HEK293 (cell line): ENCODE measurements around the gene SURF4.

ENCODE experiments used
- CTCF ChIA-PET: fragments of 350-600 bp; formaldehyde crosslinking; extraction: SDS; loops from one replicate; lab custom pipeline; 2021; ENCODE audit warnings: antibody characterized with exemption; lab: Yijun Ruan, JAX
- POLR2A ChIA-PET: fragments of 300-600 bp; formaldehyde crosslinking; extraction: SDS; loops from one replicate; lab custom pipeline; 2020; ENCODE audit warnings: antibody characterized with exemption, inconsistent platforms; lab: Yijun Ruan, JAX
- H3K27ac ChIP-seq: fragments of 200-500 bp; sonication (Bioruptor generic); 2 replicates; pipeline ENCODE4 v1.5.1; 2014; ENCODE audit warnings: low read depth, low read length, control low read depth, inconsistent platforms; ENCODE audit errors: extremely low read depth
- H3K36me3 ChIP-seq, 2 experiments: fragments of 200-500 bp in 1 of 2; sonication (Bioruptor generic) in 1 of 2; 1 replicate in 1 of 2; 2 replicates in 1 of 2; pipeline ENCODE4 v1.5.1; 2014 to 2017; ENCODE audit warnings: inconsistent platforms in 2 of 2, low read length in 2 of 2; ENCODE audit not compliant: control insufficient read depth in 2 of 2, insufficient read depth in 1 of 2
- H3K4me1 ChIP-seq: fragments of 200-500 bp; sonication (Bioruptor generic); 2 replicates; pipeline ENCODE4 v1.5.1; 2014; ENCODE audit warnings: mild to moderate bottlenecking, low read length, inconsistent platforms; ENCODE audit not compliant: control insufficient read depth, insufficient read depth
- H3K4me3 ChIP-seq: 2 replicates; pipeline ENCODE4 v1.5.1; 2011; ENCODE audit warnings: low read depth, mild to moderate bottlenecking, control low read depth, low read length, moderate library complexity
- H3K9me3 ChIP-seq: fragments of 200-500 bp; sonication (Bioruptor generic); 2 replicates; pipeline ENCODE4 v1.5.1; 2014; ENCODE audit warnings: low read depth, low read length, inconsistent platforms; ENCODE audit not compliant: control insufficient read depth, insufficient read depth
- GLIS2 ChIP-seq: fragments of 450-650 bp; formaldehyde crosslinking; IDR thresholded peaks from 2 replicates; pipeline ENCODE4 v1.5.1; 2016; ENCODE audit warnings: missing biosample characterization, missing genetic modification characterization
- HOXC10 ChIP-seq: sonication (generic); formaldehyde crosslinking; IDR thresholded peaks from 2 replicates; pipeline ENCODE4 v1.8.1; 2023; ENCODE audit warnings: mild to moderate bottlenecking, missing genetic modification reagents
- KLF1 ChIP-seq: fragments of 450-650 bp; formaldehyde crosslinking; IDR thresholded peaks from 2 replicates; pipeline ENCODE4 v1.5.1; 2016; ENCODE audit warnings: missing biosample characterization, missing genetic modification characterization
- KLF10 ChIP-seq: fragments of 450-650 bp; IDR thresholded peaks from 2 replicates; pipeline ENCODE4 v1.5.1; 2018; ENCODE audit warnings: missing biosample characterization, mild to moderate bottlenecking, missing genetic modification characterization
- KLF16 ChIP-seq: fragments of 450-650 bp; formaldehyde crosslinking; IDR thresholded peaks from 2 replicates; pipeline ENCODE4 v1.5.1; 2017; ENCODE audit warnings: missing biosample characterization, missing genetic modification characterization
- KLF7 ChIP-seq: fragments of 450-650 bp; formaldehyde crosslinking; IDR thresholded peaks from 2 replicates; pipeline ENCODE4 v1.5.1; 2016; ENCODE audit warnings: missing biosample characterization, missing genetic modification characterization, borderline replicate concordance
- KLF8 ChIP-seq: fragments of 450-650 bp; formaldehyde crosslinking; IDR thresholded peaks from 2 replicates; pipeline ENCODE4 v1.5.1; 2016; ENCODE audit warnings: missing biosample characterization, missing genetic modification characterization
- KLF9 ChIP-seq: fragments of 450-650 bp; formaldehyde crosslinking; IDR thresholded peaks from 2 replicates; pipeline ENCODE4 v1.5.1; 2016; ENCODE audit warnings: missing biosample characterization, missing genetic modification characterization, low read depth
- SP2 ChIP-seq: fragments of 450-650 bp; formaldehyde crosslinking; IDR thresholded peaks from 2 replicates; pipeline ENCODE4 v1.5.1; 2016; ENCODE audit warnings: missing biosample characterization, missing genetic modification characterization
- TRIM28 ChIP-seq: IDR thresholded peaks from 2 replicates; pipeline ENCODE4 v1.6.1; 2011; ENCODE audit warnings: low read length, control low read depth, borderline replicate concordance
- YY2 ChIP-seq: fragments of 450-650 bp; formaldehyde crosslinking; IDR thresholded peaks from 2 replicates; pipeline ENCODE4 v1.5.1; 2016; ENCODE audit warnings: missing biosample characterization, missing genetic modification characterization
- ZBTB20 ChIP-seq: fragments of 450-650 bp; formaldehyde crosslinking; IDR thresholded peaks from 2 replicates; pipeline ENCODE4 v1.5.1; 2016; ENCODE audit warnings: missing biosample characterization, missing genetic modification characterization
- ZBTB44 ChIP-seq: fragments of 450-650 bp; IDR thresholded peaks from 2 replicates; pipeline ENCODE4 v1.5.1; 2018; ENCODE audit warnings: missing biosample characterization, mild to moderate bottlenecking, missing genetic modification characterization
- ZBTB48 ChIP-seq: fragments of 450-650 bp; formaldehyde crosslinking; IDR thresholded peaks from 2 replicates; pipeline ENCODE4 v1.5.1; 2016; ENCODE audit warnings: missing biosample characterization, missing genetic modification characterization
- ZFP41 ChIP-seq: fragments of 450-650 bp; formaldehyde crosslinking; IDR thresholded peaks from 2 replicates; pipeline ENCODE4 v1.5.1; 2016; ENCODE audit warnings: missing biosample characterization, missing genetic modification characterization, borderline replicate concordance
- ZFP69B ChIP-seq: fragments of 450-650 bp; formaldehyde crosslinking; IDR thresholded peaks from 2 replicates; pipeline ENCODE4 v1.5.1; 2016; ENCODE audit warnings: missing biosample characterization, missing genetic modification characterization
- ZNF175 ChIP-seq: fragments of 450-650 bp; formaldehyde crosslinking; IDR thresholded peaks from 2 replicates; pipeline ENCODE4 v1.5.1; 2016; ENCODE audit warnings: missing biosample characterization, missing genetic modification characterization
- ZNF211 ChIP-seq: fragments of 450-650 bp; formaldehyde crosslinking; IDR thresholded peaks from 2 replicates; pipeline ENCODE4 v1.5.1; 2016; ENCODE audit warnings: low read depth, missing biosample characterization, missing genetic modification characterization
- ZNF23 ChIP-seq: fragments of 450-650 bp; formaldehyde crosslinking; IDR thresholded peaks from 2 replicates; pipeline ENCODE4 v1.5.1; 2016; ENCODE audit warnings: missing biosample characterization, missing genetic modification characterization, borderline replicate concordance
- ZNF341 ChIP-seq: fragments of 450-650 bp; formaldehyde crosslinking; IDR thresholded peaks from 2 replicates; pipeline ENCODE4; 2016; ENCODE audit warnings: low read depth, missing biosample characterization, missing genetic modification characterization
- ZNF501 ChIP-seq: fragments of 450-650 bp; formaldehyde crosslinking; IDR thresholded peaks from 2 replicates; pipeline ENCODE4 v1.5.1; 2016; ENCODE audit warnings: missing biosample characterization, missing genetic modification characterization
- ZNF514 ChIP-seq: fragments of 450-650 bp; formaldehyde crosslinking; IDR thresholded peaks from 2 replicates; pipeline ENCODE4 v1.5.1; 2016; ENCODE audit warnings: missing biosample characterization, missing genetic modification characterization
- ZNF692 ChIP-seq: fragments of 450-650 bp; formaldehyde crosslinking; IDR thresholded peaks from 2 replicates; pipeline ENCODE4 v1.5.1; 2016; ENCODE audit warnings: missing biosample characterization, missing genetic modification characterization
- ZNF777 ChIP-seq: fragments of 450-650 bp; formaldehyde crosslinking; IDR thresholded peaks from 2 replicates; pipeline ENCODE4 v1.5.1; 2017; ENCODE audit warnings: missing biosample characterization, missing genetic modification characterization, borderline replicate concordance
- ZNF843 ChIP-seq: fragments of 450-650 bp; formaldehyde crosslinking; IDR thresholded peaks from 2 replicates; pipeline ENCODE4 v1.5.1; 2016; ENCODE audit warnings: missing biosample characterization, missing genetic modification characterization
- ZSCAN23 ChIP-seq: fragments of 450-650 bp; formaldehyde crosslinking; IDR thresholded peaks from 2 replicates; pipeline ENCODE4 v1.5.1; 2016; ENCODE audit warnings: missing biosample characterization, missing genetic modification characterization
- TF ChIP-seq, protein P1 (sequence below): sonication (generic); formaldehyde crosslinking; IDR thresholded peaks from 2 replicates; pipeline ENCODE4 v1.8.1; 2022; ENCODE audit warnings: mild to moderate bottlenecking, moderate library complexity, missing genetic modification reagents
- TF ChIP-seq, protein P2 (sequence below): fragments of 450-650 bp; formaldehyde crosslinking; IDR thresholded peaks from 2 replicates; pipeline ENCODE4 v1.5.1; 2016; ENCODE audit warnings: missing biosample characterization, missing genetic modification characterization
- TF ChIP-seq, protein P3 (sequence below): fragments of 450-650 bp; formaldehyde crosslinking; optimal IDR thresholded peaks from 2 replicates; pipeline ENCODE3; 2016; ENCODE audit warnings: missing biosample characterization, mild to moderate bottlenecking, missing genetic modification characterization

SURF4 gene

GRCh38 chr9:133375724-133376654 is at the start of gene SURF4, which contains the start of gene STKLD1:
SURF4 (minus strand) TSS chr9:133376060; CDS start chr9:133375969, 91 bp downstream.
STKLD1 (plus strand) TSS chr9:133376366; CDS start chr9:133376474, 108 bp downstream.
- Histone ChIP-seq H3K4me3 (peak within 1 kb of the TSS; percentile 57), H3K4me1 (peaks cover 5% of the 10 kb centered on the region), H3K9me3 (no peaks in the 10 kb centered on the region), H3K36me3 (peaks cover 7 to 25% of the 10 kb centered on the region in 2 experiments; a peak in 2 of 3 replicates), H3K27ac (peak within 1 kb of the TSS; percentile 93)
- CTCF ChIA-PET, result interaction anchor here (0.6 to 0.9 kb wide), 6 partner anchors 16 to 351 kb away, joined by 3 to 4 read pairs (median 3); no protein-coding TSS in a partner anchor
- POLR2A ChIA-PET, result interaction anchor here (0.7 to 3.9 kb wide), 10 partner anchors 11 to 109 kb away, joined by 3 to 18 read pairs (median 8); partner anchors contain the start of genes CACFD1, MED22, RPL7A and SLC2A6
- no peak for TF ChIP-seq TRIM28
- TF ChIP-seq ZNF341 (tag by site-specific recombination), result no peak
- no peak; the same call in 1 of the 2 replicates for TF ChIP-seq ZNF777 (tag by site-specific recombination)
- no peak for TF ChIP-seq ZNF211
- TF ChIP-seq ZBTB48, result peak; percentile 43; the same call in 1 of the 2 replicates
- peak; percentile 52 for TF ChIP-seq SP2 (tag by site-specific recombination)
- TF ChIP-seq YY2 (tag by site-specific recombination), result no peak
- TF ChIP-seq, protein P1, sequence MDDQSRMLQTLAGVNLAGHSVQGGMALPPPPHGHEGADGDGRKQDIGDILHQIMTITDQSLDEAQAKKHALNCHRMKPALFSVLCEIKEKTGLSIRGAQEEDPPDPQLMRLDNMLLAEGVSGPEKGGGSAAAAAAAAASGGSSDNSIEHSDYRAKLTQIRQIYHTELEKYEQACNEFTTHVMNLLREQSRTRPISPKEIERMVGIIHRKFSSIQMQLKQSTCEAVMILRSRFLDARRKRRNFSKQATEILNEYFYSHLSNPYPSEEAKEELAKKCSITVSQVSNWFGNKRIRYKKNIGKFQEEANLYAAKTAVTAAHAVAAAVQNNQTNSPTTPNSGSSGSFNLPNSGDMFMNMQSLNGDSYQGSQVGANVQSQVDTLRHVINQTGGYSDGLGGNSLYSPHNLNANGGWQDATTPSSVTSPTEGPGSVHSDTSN (CRISPR knock-in tag), result 0 out of 2 replicates have a peak, but pooled peaks have one; percentile 18
- no peak for TF ChIP-seq ZNF175
- peak; percentile 42; the same call in 1 of the 2 replicates for TF ChIP-seq KLF1 (tag by site-specific recombination)
- TF ChIP-seq ZFP41, result no peak
- 0 out of 2 replicates have a peak, but pooled peaks have one; percentile 15 for TF ChIP-seq ZNF843 (tag by site-specific recombination)
- peak; percentile 77 for TF ChIP-seq KLF9 (tag by site-specific recombination)
- TF ChIP-seq ZSCAN23 (tag by site-specific recombination), result no peak
- peak; percentile 97 for TF ChIP-seq GLIS2 (tag by site-specific recombination)
- no peak for TF ChIP-seq HOXC10
- TF ChIP-seq ZBTB20 (tag by site-specific recombination), result peak; percentile 72
- TF ChIP-seq, protein P2, sequence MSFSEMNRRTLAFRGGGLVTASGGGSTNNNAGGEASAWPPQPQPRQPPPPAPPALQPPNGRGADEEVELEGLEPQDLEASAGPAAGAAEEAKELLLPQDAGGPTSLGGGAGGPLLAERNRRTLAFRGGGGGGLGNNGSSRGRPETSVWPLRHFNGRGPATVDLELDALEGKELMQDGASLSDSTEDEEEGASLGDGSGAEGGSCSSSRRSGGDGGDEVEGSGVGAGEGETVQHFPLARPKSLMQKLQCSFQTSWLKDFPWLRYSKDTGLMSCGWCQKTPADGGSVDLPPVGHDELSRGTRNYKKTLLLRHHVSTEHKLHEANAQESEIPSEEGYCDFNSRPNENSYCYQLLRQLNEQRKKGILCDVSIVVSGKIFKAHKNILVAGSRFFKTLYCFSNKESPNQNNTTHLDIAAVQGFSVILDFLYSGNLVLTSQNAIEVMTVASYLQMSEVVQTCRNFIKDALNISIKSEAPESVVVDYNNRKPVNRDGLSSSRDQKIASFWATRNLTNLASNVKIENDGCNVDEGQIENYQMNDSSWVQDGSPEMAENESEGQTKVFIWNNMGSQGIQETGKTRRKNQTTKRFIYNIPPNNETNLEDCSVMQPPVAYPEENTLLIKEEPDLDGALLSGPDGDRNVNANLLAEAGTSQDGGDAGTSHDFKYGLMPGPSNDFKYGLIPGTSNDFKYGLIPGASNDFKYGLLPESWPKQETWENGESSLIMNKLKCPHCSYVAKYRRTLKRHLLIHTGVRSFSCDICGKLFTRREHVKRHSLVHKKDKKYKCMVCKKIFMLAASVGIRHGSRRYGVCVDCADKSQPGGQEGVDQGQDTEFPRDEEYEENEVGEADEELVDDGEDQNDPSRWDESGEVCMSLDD (tag by site-specific recombination), result peak; percentile 51; the same call in 1 of the 2 replicates
- TF ChIP-seq ZNF501, result no peak
- TF ChIP-seq KLF10 (tag by site-specific recombination), result peak; percentile 52; the same call in 1 of the 2 replicates
- 0 out of 2 replicates have a peak, but pooled peaks have one; percentile 20 for TF ChIP-seq ZBTB44 (tag by site-specific recombination)
- TF ChIP-seq, protein P3, sequence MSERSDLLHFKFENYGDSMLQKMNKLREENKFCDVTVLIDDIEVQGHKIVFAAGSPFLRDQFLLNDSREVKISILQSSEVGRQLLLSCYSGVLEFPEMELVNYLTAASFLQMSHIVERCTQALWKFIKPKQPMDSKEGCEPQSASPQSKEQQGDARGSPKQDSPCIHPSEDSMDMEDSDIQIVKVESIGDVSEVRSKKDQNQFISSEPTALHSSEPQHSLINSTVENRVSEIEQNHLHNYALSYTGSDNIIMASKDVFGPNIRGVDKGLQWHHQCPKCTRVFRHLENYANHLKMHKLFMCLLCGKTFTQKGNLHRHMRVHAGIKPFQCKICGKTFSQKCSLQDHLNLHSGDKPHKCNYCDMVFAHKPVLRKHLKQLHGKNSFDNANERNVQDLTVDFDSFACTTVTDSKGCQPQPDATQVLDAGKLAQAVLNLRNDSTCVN (tag by site-specific recombination), result peak; percentile 48
- peak; percentile 56; the same call in 1 of the 2 replicates for TF ChIP-seq KLF16
- TF ChIP-seq KLF8 (tag by site-specific recombination), result peak; percentile 44; the same call in 1 of the 2 replicates
- TF ChIP-seq ZNF514, result no peak
- peak; percentile 99 for TF ChIP-seq ZFP69B (tag by site-specific recombination)
- no peak for TF ChIP-seq ZNF23 (tag by site-specific recombination)
- peak; percentile 100 for TF ChIP-seq ZNF692 (tag by site-specific recombination)
- TF ChIP-seq KLF7 (tag by site-specific recombination), result no peak
